GM18499 (cell line): Measurements from ENCODE around the gene GCAT.
"Not testable (repeated sequence)": the region's sequence is repeated elsewhere in the genome, so short reads cannot be mapped to it uniquely, and the experiment has no call there.

Source experiments
- ATAC-seq: cut with Tn5 transposase; IDR thresholded peaks from one replicate; pipeline ENCODE4 v1.9.1; 2021; ENCODE audit warnings: moderate number of reproducible peaks; ENCODE audit not compliant: insufficient read depth, unreplicated experiment

Gene GCAT

GRCh38 chr22:37781434-37782059 is 26.2 kb upstream of the GCAT start:
- ATAC-seq: no peak

- no peak for ATAC-seq
Measured at GRCh38 chr22:37782340-37783168, 25.2 kb upstream of the GCAT start.

- ATAC-seq: no peak
Measured at GRCh38 chr22:37784829-37785495, 22.8 kb upstream of the GCAT start.

- no peak for ATAC-seq
Measured at GRCh38 chr22:37790234-37790633, 17.5 kb upstream of the GCAT start.

GRCh38 chr22:37792494-37792893 is 15.2 kb upstream of the GCAT start:
- no peak for ATAC-seq

- no peak for ATAC-seq
Measured at GRCh38 chr22:37794376-37794775, 13.4 kb upstream of the GCAT start.

GRCh38 chr22:37796079-37796478 is 11.7 kb upstream of the GCAT start:
- no peak for ATAC-seq

- not testable (repeated sequence) for ATAC-seq
Measured at GRCh38 chr22:37797259-37797658, 10.5 kb upstream of the GCAT start.

GRCh38 chr22:37797874-37798500 is 9.7 kb upstream of the GCAT start:
- no peak for ATAC-seq

- ATAC-seq: not testable (repeated sequence)
Measured at GRCh38 chr22:37799979-37800378, 7.8 kb upstream of the GCAT start.

- ATAC-seq: no peak
Measured at GRCh38 chr22:37801946-37802309, 5.8 kb upstream of the GCAT start.

GRCh38 chr22:37802310-37803194 is 5.2 kb upstream of the GCAT start:
- ATAC-seq: no peak

- no peak for ATAC-seq
Measured at GRCh38 chr22:37803195-37803638, 4.5 kb upstream of the GCAT start.

- ATAC-seq: no peak
Measured at GRCh38 chr22:37803639-37804351, 3.9 kb upstream of the GCAT start.

GRCh38 chr22:37804352-37804880 is 3.3 kb upstream of the GCAT start:
- no peak for ATAC-seq

GRCh38 chr22:37804881-37805809 is 2.6 kb upstream of the GCAT start:
- ATAC-seq: no peak

GRCh38 chr22:37805810-37806277 is 1.9 kb upstream of the GCAT start:
- ATAC-seq: no peak
